ENCODE measurements around the gene AP3S2. TPM values are rescaled to one million over a fixed set of nuclear protein-coding genes. Genes with fewer than 3 reads are reported as not detected.

Gene AP3S2
- total and polyA plus RNA-seq, 2 experiments from 2014 or later, result 9.4 to 93.3 TPM

DNA sequence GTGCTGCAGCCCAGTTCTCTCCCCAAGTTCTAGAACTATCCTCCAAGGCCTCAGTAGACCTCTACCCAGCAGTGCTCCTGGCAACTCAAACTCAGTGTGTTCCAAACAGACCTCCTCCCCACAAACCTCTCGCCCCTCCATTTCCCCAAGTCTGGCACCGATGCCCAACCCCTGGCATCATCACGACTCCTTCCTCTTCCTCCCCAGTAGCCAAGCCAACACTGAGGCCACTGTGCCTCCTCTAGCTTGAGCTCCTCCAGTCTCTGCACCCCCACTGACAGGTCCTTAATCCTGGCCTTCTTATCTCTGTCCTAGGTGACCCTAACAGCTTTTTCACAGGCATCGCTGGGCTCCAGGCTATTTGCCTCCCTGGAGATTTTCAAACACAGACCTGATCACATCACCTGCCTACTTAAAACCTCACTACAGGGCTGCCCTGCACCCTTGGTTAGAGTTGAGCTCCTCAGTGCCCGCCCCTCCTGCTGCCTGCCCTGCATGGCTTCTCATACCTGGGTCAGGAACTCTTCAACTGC is 12.1 kb upstream of the AP3S2 start:
- Histone ChIP-seq H3K36me3 (ENCODE audit: insufficient read depth) (no peaks in the 10 kb centered on the region), H3K27me3 (ENCODE audit: insufficient read depth) (peaks cover under 1% of the 10 kb centered on the region; the same call in 1 of the 2 replicates), H2AFZ (no peak overlapping the region), H3K4me2 (no peak overlapping the region), H3K79me2 (replicated peaks; ENCODE audit: insufficient read depth) (no peaks in the 10 kb centered on the region), H3K4me3 (no peak overlapping the region), H3K4me1 (ENCODE audit: insufficient read depth) (no peaks in the 10 kb centered on the region), H4K20me1 (replicated peaks; ENCODE audit: insufficient read depth) (no peaks in the 10 kb centered on the region), H3K27ac (ENCODE audit: low read depth) (no peak overlapping the region), H3K9me2 (ENCODE audit: insufficient read depth) (no peaks in the 10 kb centered on the region), H3F3A (replicated peaks; ENCODE audit: low read depth) (no peaks in the 10 kb centered on the region)
- Mint-ChIP-seq H3K4me1 (no peaks in the 10 kb centered on the region; the same call in 2 of the 3 replicates), H3K27ac (no peak overlapping the region), H3K36me3 (ENCODE audit: low read depth) (peaks cover 3% of the 10 kb centered on the region; the same call in 1 of the 3 replicates), H3K4me3 (no peak overlapping the region), H3K27me3 (ENCODE audit: insufficient read depth, low read depth, poor library complexity) (peaks cover 10% of the 10 kb centered on the region), H3K9me3 (no peaks in the 10 kb centered on the region)
- DNase-seq (ENCODE audit: low spot score) (no peak), ATAC-seq (no peak)
- no peak for TF ChIP-seq EZH2 (IDR thresholded peaks at IDR 0.05; ENCODE audit: low read depth, unreplicated experiment)
- no peak for TF ChIP-seq ZNF331 (CRISPR knock-in tag; IDR thresholded peaks at IDR 0.05; ENCODE audit: low read depth)
- TF ChIP-seq ETS1 (IDR thresholded peaks at IDR 0.05), result no peak
- no peak for TF ChIP-seq REST (IDR thresholded peaks at IDR 0.05; ENCODE audit: unreplicated experiment)
- TF ChIP-seq POLR2AphosphoS5 (IDR thresholded peaks at IDR 0.05; ENCODE audit: low read depth), result no peak
- no peak for TF ChIP-seq STAT1 (IDR thresholded peaks at IDR 0.05; ENCODE audit: unreplicated experiment)
- no peak for TF ChIP-seq CREB1 (CRISPR knock-in tag; IDR thresholded peaks at IDR 0.05; ENCODE audit: low read depth)
- no peak for TF ChIP-seq ZNF114 (CRISPR knock-in tag; IDR thresholded peaks at IDR 0.05)
- no peak for TF ChIP-seq EZH2phosphoT487 (IDR thresholded peaks at IDR 0.05; ENCODE audit: unreplicated experiment)
- TF ChIP-seq CTCF (conservative IDR thresholded peaks at IDR 0.05; ENCODE audit: low read depth in 2 of 2), result no peak
- TF ChIP-seq JUNB (IDR thresholded peaks at IDR 0.05; ENCODE audit: unreplicated experiment), result no peak
- TF ChIP-seq NANOG (IDR thresholded peaks at IDR 0.05; ENCODE audit: borderline replicate concordance), result no peak
- TF ChIP-seq ZNF462 (CRISPR knock-in tag; IDR thresholded peaks at IDR 0.05), result no peak

All from GM23338 (cell line).